ENCODE results near the gene SPATA6.
"Not testable (repeated sequence)": the region's sequence is repeated elsewhere in the genome, so short reads cannot be mapped to it uniquely, and the experiment has no call there.

The SPATA6 gene

DNA sequence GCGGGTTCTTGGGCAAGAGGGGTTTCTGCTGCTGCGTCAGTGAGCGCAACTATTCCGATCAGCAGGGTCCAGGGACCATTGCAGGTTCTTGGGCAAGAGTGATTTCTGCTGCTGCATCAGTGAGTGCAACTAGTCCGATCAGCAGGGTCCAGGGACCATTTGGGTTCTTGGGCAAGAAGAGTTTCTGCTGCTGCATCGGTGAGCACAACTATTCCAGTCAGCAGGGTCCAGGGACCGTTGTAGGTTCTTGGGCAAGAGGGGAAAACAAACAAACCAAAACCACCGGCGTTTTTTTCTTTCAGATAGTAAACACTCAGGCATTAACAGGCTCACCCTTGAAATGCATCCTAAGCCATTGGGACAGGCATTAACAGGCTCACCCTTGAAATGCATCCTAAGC is 32.6 kb downstream of the SPATA6 start (continued):
- TF ChIP-seq, protein P1, sequence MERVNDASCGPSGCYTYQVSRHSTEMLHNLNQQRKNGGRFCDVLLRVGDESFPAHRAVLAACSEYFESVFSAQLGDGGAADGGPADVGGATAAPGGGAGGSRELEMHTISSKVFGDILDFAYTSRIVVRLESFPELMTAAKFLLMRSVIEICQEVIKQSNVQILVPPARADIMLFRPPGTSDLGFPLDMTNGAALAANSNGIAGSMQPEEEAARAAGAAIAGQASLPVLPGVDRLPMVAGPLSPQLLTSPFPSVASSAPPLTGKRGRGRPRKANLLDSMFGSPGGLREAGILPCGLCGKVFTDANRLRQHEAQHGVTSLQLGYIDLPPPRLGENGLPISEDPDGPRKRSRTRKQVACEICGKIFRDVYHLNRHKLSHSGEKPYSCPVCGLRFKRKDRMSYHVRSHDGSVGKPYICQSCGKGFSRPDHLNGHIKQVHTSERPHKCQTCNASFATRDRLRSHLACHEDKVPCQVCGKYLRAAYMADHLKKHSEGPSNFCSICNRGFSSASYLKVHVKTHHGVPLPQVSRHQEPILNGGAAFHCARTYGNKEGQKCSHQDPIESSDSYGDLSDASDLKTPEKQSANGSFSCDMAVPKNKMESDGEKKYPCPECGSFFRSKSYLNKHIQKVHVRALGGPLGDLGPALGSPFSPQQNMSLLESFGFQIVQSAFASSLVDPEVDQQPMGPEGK (CRISPR knock-in tag; IDR thresholded peaks at IDR 0.05; ENCODE audit: borderline replicate concordance) = no peak
- TF ChIP-seq SNAI2 (CRISPR knock-in tag; IDR thresholded peaks at IDR 0.05) = no peak
- TF ChIP-seq, protein P2, sequence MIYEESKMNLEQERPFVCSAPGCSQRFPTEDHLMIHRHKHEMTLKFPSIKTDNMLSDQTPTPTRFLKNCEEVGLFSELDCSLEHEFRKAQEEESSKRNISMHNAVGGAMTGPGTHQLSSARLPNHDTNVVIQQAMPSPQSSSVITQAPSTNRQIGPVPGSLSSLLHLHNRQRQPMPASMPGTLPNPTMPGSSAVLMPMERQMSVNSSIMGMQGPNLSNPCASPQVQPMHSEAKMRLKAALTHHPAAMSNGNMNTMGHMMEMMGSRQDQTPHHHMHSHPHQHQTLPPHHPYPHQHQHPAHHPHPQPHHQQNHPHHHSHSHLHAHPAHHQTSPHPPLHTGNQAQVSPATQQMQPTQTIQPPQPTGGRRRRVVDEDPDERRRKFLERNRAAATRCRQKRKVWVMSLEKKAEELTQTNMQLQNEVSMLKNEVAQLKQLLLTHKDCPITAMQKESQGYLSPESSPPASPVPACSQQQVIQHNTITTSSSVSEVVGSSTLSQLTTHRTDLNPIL (CRISPR knock-in tag; IDR thresholded peaks at IDR 0.05; ENCODE audit: low read depth) = no peak
- no peak for TF ChIP-seq ARNTL (CRISPR knock-in tag; IDR thresholded peaks at IDR 0.05; ENCODE audit: borderline replicate concordance, low read depth)

DNA sequence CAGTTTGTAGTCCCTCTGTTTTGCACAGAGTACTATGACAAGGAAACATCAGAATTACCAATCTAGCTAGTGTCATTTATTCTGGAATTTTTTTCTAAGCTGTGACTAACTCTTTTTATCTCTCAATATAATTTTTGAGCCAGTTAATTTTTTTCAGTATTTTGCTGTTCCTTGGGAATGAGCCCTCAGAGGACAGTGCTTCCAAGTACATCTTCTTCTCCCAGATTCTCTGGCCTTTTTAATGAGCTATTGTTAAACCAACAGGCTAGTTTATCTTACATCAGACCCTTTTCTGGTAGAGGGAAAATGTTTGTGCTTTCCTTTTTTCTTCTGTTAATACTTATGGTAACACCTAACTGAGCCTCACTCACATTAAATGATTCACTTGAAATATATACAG is 34.6 kb downstream of the SPATA6 start:
- not testable (repeated sequence) for ATAC-seq

DNA sequence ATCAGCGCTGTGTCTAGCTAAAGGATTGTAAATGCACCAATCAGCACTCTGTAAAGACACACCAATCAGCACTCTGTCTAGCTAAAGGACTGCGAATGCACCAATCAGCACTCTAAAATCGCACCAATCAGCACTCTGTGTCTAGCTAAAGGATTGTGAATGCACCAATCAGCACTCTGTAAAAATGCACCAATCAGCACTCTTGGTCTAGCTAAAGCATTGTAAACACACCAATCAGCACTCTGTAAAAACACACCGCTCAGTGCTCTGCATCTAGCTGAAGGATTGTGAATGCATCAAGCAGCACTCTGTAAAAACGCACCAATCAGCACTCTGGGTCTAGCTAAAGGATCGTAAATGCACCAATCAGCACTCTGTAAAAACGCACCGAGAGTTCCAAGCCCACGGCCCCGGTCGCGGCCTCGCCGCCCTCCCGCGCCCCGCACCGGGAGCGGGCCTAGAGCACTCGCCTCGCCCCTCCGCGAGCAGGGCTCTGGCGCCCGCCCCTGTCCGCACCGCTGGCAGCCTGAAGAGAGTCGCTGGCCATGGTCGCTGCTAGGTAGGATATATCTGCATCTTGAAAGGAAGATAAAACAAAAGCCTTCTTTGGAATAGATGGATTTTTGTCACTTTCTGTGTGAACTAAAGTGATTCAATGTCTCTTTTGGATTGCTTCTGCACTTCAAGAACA is 36.5 kb downstream of the SPATA6 start:
- ATAC-seq = not testable (repeated sequence)

DNA sequence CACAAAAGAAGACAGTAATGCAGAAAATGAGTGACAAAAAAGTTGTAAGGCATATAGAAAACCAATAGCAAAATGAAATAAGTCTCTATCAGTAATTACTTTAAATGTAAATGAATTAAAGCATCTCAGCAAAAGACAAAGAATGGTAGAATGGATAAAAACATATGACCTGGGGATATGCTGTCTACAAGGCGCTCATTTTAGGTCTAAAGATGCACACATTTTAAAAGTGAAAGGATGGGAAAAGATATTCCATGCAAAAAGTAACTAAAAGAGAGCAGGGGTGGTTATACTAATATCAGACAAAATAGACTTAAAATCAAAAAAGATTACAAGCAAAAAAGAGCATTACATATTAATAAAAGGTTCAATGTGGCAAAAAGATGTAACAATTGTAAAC is 41.2 kb downstream of the SPATA6 start:
- TF ChIP-seq, protein P3, sequence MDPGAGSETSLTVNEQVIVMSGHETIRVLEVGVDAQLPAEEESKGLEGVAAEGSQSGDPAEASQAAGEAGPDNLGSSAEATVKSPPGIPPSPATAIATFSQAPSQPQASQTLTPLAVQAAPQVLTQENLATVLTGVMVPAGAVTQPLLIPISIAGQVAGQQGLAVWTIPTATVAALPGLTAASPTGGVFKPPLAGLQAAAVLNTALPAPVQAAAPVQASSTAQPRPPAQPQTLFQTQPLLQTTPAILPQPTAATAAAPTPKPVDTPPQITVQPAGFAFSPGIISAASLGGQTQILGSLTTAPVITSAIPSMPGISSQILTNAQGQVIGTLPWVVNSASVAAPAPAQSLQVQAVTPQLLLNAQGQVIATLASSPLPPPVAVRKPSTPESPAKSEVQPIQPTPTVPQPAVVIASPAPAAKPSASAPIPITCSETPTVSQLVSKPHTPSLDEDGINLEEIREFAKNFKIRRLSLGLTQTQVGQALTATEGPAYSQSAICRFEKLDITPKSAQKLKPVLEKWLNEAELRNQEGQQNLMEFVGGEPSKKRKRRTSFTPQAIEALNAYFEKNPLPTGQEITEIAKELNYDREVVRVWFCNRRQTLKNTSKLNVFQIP (CRISPR knock-in tag; IDR thresholded peaks at IDR 0.05; ENCODE audit: borderline replicate concordance, low read depth) = no peak
- TF ChIP-seq GLIS3 (CRISPR knock-in tag; IDR thresholded peaks at IDR 0.05) = no peak
- TF ChIP-seq PPARA (CRISPR knock-in tag; IDR thresholded peaks at IDR 0.05; ENCODE audit: borderline replicate concordance) = no peak
- no peak for TF ChIP-seq ARNTL (CRISPR knock-in tag; IDR thresholded peaks at IDR 0.05; ENCODE audit: borderline replicate concordance, low read depth)
- no peak for TF ChIP-seq OSR1 (CRISPR knock-in tag; IDR thresholded peaks at IDR 0.05)
- TF ChIP-seq, protein P2 (CRISPR knock-in tag; IDR thresholded peaks at IDR 0.05; ENCODE audit: low read depth) = no peak
- no peak for TF ChIP-seq ZFP30 (CRISPR knock-in tag; IDR thresholded peaks at IDR 0.05)
- no peak for TF ChIP-seq ZNF8 (CRISPR knock-in tag; IDR thresholded peaks at IDR 0.05)
- no peak for TF ChIP-seq CSDC2 (CRISPR knock-in tag; IDR thresholded peaks at IDR 0.05)
- TF ChIP-seq TOX (CRISPR knock-in tag; IDR thresholded peaks at IDR 0.05; ENCODE audit: borderline replicate concordance) = no peak
- TF ChIP-seq BACH2 (CRISPR knock-in tag; IDR thresholded peaks at IDR 0.05; ENCODE audit: borderline replicate concordance) = no peak
- TF ChIP-seq, protein P4, sequence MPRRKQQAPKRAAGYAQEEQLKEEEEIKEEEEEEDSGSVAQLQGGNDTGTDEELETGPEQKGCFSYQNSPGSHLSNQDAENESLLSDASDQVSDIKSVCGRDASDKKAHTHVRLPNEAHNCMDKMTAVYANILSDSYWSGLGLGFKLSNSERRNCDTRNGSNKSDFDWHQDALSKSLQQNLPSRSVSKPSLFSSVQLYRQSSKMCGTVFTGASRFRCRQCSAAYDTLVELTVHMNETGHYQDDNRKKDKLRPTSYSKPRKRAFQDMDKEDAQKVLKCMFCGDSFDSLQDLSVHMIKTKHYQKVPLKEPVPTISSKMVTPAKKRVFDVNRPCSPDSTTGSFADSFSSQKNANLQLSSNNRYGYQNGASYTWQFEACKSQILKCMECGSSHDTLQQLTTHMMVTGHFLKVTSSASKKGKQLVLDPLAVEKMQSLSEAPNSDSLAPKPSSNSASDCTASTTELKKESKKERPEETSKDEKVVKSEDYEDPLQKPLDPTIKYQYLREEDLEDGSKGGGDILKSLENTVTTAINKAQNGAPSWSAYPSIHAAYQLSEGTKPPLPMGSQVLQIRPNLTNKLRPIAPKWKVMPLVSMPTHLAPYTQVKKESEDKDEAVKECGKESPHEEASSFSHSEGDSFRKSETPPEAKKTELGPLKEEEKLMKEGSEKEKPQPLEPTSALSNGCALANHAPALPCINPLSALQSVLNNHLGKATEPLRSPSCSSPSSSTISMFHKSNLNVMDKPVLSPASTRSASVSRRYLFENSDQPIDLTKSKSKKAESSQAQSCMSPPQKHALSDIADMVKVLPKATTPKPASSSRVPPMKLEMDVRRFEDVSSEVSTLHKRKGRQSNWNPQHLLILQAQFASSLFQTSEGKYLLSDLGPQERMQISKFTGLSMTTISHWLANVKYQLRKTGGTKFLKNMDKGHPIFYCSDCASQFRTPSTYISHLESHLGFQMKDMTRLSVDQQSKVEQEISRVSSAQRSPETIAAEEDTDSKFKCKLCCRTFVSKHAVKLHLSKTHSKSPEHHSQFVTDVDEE (CRISPR knock-in tag; IDR thresholded peaks at IDR 0.05) = no peak
- TF ChIP-seq, protein P1 (CRISPR knock-in tag; IDR thresholded peaks at IDR 0.05; ENCODE audit: borderline replicate concordance) = no peak
- TF ChIP-seq SNAI2 (CRISPR knock-in tag; IDR thresholded peaks at IDR 0.05) = no peak
- TF ChIP-seq ZNF565 (CRISPR knock-in tag; conservative IDR thresholded peaks at IDR 0.05; ENCODE audit: low read depth) = no peak
- TF ChIP-seq, protein P5, sequence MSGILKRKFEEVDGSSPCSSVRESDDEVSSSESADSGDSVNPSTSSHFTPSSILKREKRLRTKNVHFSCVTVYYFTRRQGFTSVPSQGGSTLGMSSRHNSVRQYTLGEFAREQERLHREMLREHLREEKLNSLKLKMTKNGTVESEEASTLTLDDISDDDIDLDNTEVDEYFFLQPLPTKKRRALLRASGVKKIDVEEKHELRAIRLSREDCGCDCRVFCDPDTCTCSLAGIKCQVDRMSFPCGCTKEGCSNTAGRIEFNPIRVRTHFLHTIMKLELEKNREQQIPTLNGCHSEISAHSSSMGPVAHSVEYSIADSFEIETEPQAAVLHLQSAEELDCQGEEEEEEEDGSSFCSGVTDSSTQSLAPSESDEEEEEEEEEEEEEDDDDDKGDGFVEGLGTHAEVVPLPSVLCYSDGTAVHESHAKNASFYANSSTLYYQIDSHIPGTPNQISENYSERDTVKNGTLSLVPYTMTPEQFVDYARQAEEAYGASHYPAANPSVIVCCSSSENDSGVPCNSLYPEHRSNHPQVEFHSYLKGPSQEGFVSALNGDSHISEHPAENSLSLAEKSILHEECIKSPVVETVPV (CRISPR knock-in tag; IDR thresholded peaks at IDR 0.05) = no peak
- no peak for TF ChIP-seq ESRRG (CRISPR knock-in tag; IDR thresholded peaks at IDR 0.05)
- no peak for TF ChIP-seq ISL1 (CRISPR knock-in tag; IDR thresholded peaks at IDR 0.05)
- no peak for TF ChIP-seq RARB (CRISPR knock-in tag; IDR thresholded peaks at IDR 0.05)
- TF ChIP-seq ZC3H10 (CRISPR knock-in tag; IDR thresholded peaks at IDR 0.05) = no peak
- no peak for ATAC-seq

Measured in SK-N-SH treated with all-trans-retinoic acid at 6 μM for 48 hours (cell line).